ENCODE results near the gene UBN2. TPM values are rescaled to one million over a fixed set of nuclear protein-coding genes. Genes with fewer than 3 reads are reported as not detected.

Gene UBN2
- total RNA-seq, 1 donor from 2014 or later, result 51.5 TPM

DNA sequence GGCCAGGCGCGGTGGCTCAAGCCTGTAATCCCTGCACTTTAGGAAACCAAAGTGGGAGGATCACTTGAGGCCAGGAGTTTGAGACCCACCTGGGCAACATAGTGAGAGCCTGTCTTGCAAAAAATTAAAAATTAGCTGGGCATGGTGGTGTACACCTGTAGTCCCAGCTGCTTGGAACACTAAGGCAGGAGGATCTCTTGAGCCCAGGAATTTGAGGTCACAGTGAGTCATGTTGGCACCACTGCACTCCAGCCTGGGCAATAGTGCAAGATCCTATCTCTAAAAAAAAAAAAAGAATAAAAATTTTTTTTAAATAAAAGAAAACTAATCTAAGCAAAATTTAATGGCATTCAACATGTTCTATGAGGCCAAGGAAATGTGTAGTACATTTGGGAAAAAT lies 44.9 kb upstream of the UBN2 start:
- Mint-ChIP-seq H3K36me3 (ENCODE audit: insufficient read depth) (peaks cover 17% of the 10 kb centered on the region), H3K27ac (no peak overlapping the region), H3K9me3 (ENCODE audit: low read depth) (no peaks in the 10 kb centered on the region), H3K4me3 (ENCODE audit: low read depth) (no peak overlapping the region), H3K4me1 (ENCODE audit: low read depth) (no peaks in the 10 kb centered on the region), H3K27me3 (no peaks in the 10 kb centered on the region)
- TF ChIP-seq, protein P1, sequence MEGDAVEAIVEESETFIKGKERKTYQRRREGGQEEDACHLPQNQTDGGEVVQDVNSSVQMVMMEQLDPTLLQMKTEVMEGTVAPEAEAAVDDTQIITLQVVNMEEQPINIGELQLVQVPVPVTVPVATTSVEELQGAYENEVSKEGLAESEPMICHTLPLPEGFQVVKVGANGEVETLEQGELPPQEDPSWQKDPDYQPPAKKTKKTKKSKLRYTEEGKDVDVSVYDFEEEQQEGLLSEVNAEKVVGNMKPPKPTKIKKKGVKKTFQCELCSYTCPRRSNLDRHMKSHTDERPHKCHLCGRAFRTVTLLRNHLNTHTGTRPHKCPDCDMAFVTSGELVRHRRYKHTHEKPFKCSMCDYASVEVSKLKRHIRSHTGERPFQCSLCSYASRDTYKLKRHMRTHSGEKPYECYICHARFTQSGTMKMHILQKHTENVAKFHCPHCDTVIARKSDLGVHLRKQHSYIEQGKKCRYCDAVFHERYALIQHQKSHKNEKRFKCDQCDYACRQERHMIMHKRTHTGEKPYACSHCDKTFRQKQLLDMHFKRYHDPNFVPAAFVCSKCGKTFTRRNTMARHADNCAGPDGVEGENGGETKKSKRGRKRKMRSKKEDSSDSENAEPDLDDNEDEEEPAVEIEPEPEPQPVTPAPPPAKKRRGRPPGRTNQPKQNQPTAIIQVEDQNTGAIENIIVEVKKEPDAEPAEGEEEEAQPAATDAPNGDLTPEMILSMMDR (IDR thresholded peaks at IDR 0.05; ENCODE audit: unreplicated experiment), result no peak
- DNase-seq (ENCODE audit: low spot score, unreplicated experiment), result no peak

DNA sequence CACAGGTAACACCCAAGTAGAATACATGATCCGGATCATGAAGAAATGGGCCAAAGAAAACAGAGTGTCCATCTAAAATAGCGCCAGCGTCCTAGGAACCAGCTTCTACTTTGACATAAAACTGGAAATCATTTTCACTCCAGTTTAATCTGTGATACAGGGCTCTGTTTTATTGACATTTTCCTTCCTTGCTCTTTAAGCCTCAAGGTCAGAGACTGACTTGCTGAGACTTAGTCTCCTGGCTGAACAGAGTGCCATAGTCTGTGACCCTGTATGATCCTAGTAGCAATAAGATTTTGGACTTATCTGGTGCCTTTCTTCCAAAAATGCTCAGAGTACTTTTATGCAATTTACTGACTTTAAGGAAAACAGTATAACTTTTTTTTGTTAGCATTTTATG lies 41.7 kb upstream of the UBN2 start:
- Mint-ChIP-seq H3K36me3 (ENCODE audit: insufficient read depth) (peaks cover 14% of the 10 kb centered on the region), H3K27ac (no peak overlapping the region)
- DNase-seq (ENCODE audit: low spot score, unreplicated experiment), result no peak

DNA sequence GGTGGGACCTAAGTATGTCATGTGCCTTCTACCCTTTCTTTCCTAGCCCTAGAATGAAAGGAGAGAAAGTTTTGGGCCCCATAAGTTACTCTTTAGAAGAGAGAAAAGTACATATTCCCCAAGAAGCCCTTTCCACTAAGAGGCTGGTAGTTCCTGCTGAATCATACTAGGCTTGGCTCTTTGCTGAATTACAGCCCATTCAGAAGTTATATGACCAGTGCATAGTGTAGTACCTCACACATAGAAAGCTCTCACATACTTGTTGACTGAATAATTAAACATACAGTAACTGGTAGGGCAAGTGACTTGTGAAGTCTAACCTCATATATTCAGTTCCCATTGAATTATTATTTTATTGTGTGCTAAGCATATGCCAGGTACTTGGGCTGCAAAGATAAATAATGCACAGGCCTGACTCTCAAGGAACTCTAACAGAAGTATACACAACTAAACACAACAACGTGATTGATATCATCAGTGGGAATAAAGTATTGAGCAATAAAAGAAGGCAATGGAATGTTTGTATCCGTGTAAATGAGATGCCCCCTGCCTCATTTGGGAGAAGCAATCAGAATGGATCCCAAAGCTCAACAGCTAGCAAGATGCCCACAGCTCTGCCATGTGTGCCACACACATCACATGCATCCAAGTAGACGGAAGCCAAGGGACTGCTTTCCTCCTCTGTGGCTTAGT lies 38.9 kb upstream of the UBN2 start:
- H3K9me3 Mint-ChIP-seq (ENCODE audit: low read depth), result peaks cover 9% of the 10 kb centered on the region

More for the DNA sequence above, 41.7 kb upstream of the UBN2 start:
- H3K9me3 Mint-ChIP-seq (ENCODE audit: low read depth), result peaks cover 5% of the 10 kb centered on the region
- H3K4me1 Mint-ChIP-seq (ENCODE audit: low read depth), result no peaks in the 10 kb centered on the region
- H3K4me3 Mint-ChIP-seq (ENCODE audit: low read depth), result no peak overlapping the region
- TF ChIP-seq, protein P1 (IDR thresholded peaks at IDR 0.05; ENCODE audit: unreplicated experiment), result no peak
- no peaks in the 10 kb centered on the region for H3K27me3 Mint-ChIP-seq

DNA sequence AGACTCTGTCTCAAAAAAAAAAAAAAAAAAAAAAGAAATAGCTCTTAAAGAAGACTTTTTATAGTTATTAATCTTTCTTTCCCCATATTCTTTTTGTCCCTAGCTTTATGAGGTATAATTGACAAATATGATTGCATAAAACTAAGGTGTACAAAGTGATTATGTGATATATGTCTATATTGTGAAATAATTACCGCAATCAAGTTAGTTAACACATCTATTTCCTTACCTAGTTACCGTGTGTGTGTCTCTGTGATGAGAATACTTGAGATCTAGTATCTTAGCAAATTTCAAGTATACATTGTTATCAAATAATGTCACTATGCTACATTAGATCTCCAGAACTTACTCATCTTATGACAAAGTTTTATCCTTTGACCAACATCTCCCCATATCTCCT lies 30.7 kb upstream of the UBN2 start:
- peaks cover 3% of the 10 kb centered on the region for H3K9me3 Mint-ChIP-seq (ENCODE audit: low read depth)
- no peak for DNase-seq (ENCODE audit: low spot score, unreplicated experiment)
- H3K27ac Mint-ChIP-seq, result no peak overlapping the region
- no peaks in the 10 kb centered on the region for H3K36me3 Mint-ChIP-seq (ENCODE audit: insufficient read depth)
- TF ChIP-seq, protein P1 (IDR thresholded peaks at IDR 0.05; ENCODE audit: unreplicated experiment), result no peak
- H3K4me1 Mint-ChIP-seq (ENCODE audit: low read depth), result no peaks in the 10 kb centered on the region
- H3K4me3 Mint-ChIP-seq (ENCODE audit: low read depth), result no peak overlapping the region
- no peaks in the 10 kb centered on the region for H3K27me3 Mint-ChIP-seq

More for the DNA sequence above, 38.9 kb upstream of the UBN2 start:
- no peak for DNase-seq (ENCODE audit: low spot score, unreplicated experiment)
- Mint-ChIP-seq H3K36me3 (ENCODE audit: insufficient read depth) (peaks cover 9% of the 10 kb centered on the region), H3K27ac (no peak overlapping the region), H3K27me3 (no peaks in the 10 kb centered on the region), H3K4me3 (ENCODE audit: low read depth) (no peak overlapping the region), H3K4me1 (ENCODE audit: low read depth) (no peaks in the 10 kb centered on the region)
- TF ChIP-seq, protein P1 (IDR thresholded peaks at IDR 0.05; ENCODE audit: unreplicated experiment), result no peak

DNA sequence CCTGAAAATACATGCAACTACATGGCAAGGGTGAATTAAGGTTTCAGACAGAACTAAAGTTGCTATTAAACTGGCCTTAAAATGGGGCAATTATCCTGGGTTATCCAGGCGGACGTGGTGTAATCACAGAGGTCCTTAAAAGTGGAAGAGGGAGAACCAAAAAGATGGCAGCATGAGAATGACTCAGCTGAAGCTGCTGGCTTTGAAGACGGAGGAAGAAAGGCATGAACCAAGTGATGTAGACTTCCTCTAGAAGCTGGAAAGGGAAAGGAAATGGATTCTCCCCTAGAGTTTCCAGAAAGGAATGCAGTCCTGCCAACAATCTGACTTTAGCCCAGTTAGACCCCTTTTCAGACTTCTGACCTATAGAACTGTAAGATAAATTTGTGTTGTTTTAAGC lies 27.0 kb upstream of the UBN2 start:
- Mint-ChIP-seq H3K27ac (no peak overlapping the region), H3K4me3 (ENCODE audit: low read depth) (no peak overlapping the region), H3K4me1 (ENCODE audit: low read depth) (no peaks in the 10 kb centered on the region), H3K36me3 (ENCODE audit: insufficient read depth) (no peaks in the 10 kb centered on the region), H3K27me3 (no peaks in the 10 kb centered on the region), H3K9me3 (ENCODE audit: low read depth) (peaks cover 25% of the 10 kb centered on the region)
- DNase-seq (ENCODE audit: low spot score, unreplicated experiment), result no peak
- TF ChIP-seq, protein P1 (IDR thresholded peaks at IDR 0.05; ENCODE audit: unreplicated experiment), result no peak

Measured in progenitor cell of endocrine pancreas (in vitro differentiated cells).